Activated effector memory CD4-positive, alpha-beta T cell treated with Interleukin-2 at 50 U/mL for 16 hours (primary cell): ENCODE results near the gene KCNE4.
"Not testable (repeated sequence)": the region's sequence is repeated elsewhere in the genome, so short reads cannot be mapped to it uniquely, and the experiment has no call there.

ENCODE experiments used
- DNase-seq: peaks from one replicate; pipeline ENCODE4 v3.0.0-alpha.2; 2020

KCNE4 gene

DNA sequence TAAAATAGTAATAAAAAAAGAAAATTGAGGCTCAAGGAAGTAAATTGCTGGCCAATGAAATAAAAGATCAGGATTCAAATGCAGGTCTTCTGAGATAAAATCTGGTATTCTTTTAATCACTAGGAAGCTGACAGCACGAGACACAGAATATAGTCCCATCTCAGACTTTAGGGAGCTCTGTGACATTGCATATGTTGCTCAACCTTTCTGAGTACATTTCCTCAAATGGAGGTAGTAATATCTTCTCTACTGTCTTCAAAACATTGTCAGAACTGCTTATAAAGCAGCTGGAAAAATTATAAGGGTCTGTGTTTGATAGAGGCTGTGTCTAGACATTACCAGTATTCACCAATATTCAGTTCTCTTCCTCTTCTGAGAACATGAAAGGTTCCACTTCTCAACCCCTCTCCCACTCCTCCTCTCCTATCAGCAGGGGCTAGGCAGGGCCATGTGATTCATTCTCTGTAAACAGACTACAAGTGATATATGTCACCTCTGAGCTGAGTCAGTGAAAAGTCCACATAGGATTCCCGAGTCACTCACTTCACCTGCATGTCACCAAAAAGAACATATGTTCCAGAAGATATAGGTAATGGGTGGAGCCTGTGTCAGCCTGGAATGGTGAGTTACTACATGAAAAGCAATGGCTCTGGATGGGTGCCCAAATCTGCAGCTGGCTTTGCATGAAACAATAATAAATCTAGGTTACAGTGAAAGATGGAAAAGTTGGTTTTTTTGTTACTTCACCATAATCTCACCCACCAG lies 7.1 kb downstream of the KCNE4 start:
- no peak for DNase-seq

GRCh38 chr2:223060201-223060825 lies 8.3 kb downstream of the KCNE4 start:
- no peak for DNase-seq

GRCh38 chr2:223062396-223062795 lies 10.4 kb downstream of the KCNE4 start:
- no peak for DNase-seq

GRCh38 chr2:223065107-223065506 lies 13.1 kb downstream of the KCNE4 start:
- DNase-seq = no peak

DNA sequence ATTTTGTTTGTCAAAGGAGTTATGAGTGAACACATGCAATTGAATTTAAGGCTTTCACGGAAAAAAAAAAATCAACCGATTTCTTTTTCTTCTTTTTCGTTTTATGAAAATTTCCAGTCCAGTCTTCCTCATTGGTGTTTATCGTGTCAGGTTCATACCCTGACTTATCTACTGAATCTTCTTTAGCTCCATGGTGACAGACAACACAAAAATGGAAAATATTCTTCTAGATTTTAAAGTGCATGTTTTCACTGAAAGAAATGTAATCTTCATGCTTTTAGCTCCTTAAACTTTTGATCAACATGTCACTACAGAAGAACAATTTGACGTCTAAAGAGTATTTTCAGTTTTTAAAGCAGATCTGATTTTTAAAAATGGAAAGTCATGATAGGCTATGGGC lies 14.7 kb downstream of the KCNE4 start:
- no peak for DNase-seq

DNA sequence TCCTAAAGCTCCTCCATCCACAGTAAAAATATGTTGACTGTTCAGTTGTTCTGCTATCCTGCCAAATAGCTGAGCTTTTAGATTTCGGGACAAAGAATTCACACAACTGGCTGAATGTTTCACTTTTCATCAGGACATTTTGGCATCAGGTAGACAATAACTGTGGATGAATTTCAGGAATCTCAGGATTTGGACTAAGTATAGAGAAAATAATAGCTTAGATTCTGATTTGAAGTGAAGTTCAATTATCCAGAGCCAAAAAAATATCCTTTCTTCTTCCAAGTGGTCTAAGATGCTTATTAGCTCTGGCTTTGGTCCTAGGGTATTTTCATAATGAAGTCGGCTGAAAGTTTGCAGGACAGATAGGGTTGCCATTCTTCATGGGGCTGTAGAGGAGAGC lies 16.1 kb downstream of the KCNE4 start:
- DNase-seq = no peak

DNA sequence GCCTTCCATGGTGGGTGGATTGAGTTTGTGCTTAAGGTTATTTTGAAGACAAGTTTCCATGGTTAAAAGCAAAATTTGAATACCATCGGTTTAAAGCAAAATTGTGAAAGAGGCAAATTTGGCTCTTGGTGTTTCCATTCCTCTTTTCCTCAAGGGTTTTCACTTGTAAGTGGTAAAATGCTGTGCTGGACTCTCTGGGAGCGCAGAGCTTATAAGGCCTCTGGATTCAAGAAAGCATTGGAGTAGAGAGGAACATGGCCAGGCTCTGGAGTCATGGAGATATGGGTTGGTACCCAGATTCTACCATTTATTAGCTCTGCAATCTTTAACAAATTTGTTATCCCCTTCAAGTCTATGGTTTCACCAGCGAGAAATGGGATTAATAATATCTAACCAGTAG lies 17.5 kb downstream of the KCNE4 start:
- DNase-seq = no peak

DNA sequence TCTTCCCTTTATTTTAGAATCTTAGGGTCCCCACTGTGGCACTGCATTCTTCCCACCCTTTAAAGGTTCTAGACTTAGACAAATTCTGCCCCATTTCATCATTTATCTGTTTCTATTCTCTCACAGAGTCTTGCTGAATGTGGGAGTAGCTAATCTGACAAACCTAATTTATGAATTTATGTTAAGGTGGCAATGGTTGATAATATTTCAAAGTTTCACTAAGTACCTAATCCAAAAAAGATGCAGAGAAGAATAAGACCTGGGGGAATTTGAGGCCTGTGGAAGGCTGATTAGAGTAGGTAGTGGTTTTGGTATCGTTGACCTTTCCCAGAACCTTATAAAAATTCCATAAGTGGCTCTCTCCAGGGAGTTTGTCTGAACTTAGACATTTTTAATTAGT lies 18.0 kb downstream of the KCNE4 start:
- DNase-seq = no peak

GRCh38 chr2:223071139-223071538 lies 19.1 kb downstream of the KCNE4 start:
- DNase-seq = no peak

DNA sequence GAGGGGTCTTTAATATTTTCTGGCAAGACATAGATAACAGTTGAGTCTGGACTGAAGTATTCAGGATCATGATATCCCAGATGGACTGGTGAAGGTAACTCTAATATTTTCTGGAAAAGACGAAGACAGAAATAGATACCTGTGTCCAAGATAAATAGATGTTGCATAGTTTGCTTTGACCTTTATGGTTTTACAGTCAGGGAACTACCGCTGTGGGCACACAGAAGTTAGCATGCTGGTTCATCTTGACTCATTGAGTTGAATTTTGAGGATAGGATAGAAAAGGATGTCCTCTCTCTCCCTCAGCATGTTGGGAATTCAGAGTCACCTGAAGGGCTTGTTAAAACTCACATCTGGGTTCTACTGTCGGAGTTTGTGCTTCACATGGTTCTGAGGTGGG lies 20.8 kb downstream of the KCNE4 start:
- DNase-seq = no peak

GRCh38 chr2:223075301-223076270 lies 23.6 kb downstream of the KCNE4 start:
- DNase-seq = no peak

DNA sequence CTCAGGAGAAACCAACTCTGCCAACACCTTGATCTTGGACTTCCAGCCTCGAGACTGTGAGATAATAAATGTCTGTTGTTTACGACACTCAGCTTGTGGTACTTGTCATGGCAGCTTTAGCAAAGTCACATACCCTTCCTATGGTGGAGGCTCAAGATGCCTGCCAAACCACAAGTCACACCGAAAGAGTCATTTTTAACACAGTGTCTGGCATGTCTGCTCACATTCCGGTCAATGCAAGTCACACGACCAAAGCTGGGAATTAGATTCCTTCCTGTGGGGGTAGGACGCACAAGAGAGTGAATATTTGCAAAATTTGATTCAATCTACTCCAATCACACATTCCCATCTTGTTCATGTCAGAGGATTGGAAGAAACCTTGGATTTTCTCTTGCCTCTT lies 24.6 kb downstream of the KCNE4 start:
- DNase-seq = no peak

DNA sequence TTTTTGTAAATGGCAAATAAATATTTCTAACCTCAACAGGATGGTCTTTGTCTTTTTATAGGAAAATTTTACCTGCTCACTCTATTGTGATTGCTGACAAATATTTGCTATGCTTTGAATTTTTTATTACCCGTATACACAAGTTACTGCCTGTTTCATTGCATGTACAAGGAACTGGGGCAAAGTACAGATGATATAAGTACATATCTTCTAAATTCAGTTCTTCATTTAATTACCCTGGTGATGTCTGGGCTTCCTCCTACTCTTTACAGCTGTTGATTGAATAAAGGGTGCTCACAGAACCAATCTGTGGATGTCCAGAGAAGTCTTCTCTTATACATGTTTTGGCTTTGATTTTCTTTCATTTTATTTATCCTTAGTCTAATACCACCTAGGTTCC lies 26.5 kb downstream of the KCNE4 start:
- no peak for DNase-seq

DNA sequence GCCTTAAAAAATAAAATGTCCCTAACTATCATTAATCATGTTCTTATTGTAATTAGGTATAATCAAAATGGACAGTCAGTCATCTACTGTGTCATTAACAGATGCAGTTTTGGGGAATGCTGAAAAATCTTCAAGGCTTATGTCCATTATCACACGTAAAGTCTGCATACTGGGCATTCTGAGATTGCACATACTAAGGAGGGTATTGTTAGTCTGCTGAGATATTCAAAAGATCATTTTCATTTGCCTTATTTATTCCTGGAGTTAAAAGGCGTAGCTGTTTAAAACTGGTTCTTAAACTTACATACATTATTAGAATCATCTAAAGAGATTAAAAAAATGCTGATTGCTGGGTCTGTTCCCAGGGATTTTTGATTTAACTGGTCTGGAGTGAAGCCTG lies 27.4 kb downstream of the KCNE4 start:
- no peak for DNase-seq

DNA sequence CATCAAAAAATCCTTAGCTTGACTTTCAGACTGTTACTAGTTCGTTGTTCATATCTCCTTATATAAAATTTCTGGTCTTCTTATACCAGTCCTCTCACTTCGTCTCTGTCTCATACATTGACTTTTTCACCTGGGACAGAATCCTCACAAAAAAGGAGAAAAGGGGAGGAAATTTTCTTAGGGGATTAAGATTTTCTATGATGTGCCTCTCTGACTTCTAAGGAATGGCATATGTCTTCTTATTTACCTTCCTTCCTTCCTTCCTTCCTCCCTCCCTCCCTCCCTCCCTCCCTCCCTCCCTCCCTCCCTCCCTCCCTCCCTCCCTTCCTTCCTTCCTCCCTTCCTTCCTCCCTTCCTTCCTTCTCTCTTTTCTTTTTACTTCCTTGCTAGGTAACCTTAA lies 27.9 kb downstream of the KCNE4 start:
- DNase-seq = no peak

DNA sequence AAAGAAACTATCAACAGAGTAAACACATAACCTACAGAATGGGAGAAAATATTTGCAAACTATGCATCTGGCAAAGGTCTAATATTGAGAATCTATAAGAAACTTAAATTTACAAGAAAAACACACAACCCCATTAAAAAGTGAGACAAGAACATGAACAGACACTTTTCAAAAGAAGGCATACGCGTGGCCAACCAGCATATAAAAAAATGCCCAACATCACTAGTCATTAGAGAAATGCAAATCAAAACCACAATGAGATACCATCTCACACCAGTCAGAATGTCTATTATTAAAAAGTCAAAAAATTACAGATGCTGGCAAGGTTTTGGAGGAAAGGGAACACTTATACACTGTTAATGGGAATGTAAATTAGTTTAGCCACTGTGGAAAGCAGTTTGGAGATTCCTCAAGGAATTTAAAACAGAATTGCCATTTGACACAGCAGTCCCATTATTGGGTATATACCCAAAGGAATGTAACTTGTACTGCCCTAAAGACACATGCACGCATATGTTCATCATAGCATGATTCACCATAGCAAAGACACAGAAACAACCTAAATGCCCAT lies 28.9 kb downstream of the KCNE4 start:
- not testable (repeated sequence) for DNase-seq

- DNase-seq = no peak
Observed at GRCh38 chr2:223081789-223082188, 29.8 kb downstream of the KCNE4 start.

DNA sequence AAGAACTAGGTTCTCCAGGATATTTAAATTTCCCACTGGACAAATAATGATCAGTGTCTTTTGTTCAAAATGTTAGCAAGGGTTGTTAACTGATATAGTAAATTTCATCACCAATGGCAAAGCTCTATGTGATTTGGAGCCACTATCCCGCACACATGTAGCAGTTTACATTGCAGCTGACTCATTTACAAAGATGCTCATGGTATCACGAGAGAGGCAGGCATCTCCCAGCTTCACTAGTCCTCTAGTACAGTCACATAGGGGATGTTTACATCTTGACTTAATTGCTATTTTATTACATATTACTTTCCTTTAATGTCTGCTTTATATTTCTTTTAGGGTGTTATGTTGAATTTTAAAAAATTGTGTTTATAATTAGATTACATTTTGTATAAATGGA lies 30.7 kb downstream of the KCNE4 start:
- DNase-seq = no peak

- no peak for DNase-seq
Observed at GRCh38 chr2:223083402-223084070, 31.5 kb downstream of the KCNE4 start.

DNA sequence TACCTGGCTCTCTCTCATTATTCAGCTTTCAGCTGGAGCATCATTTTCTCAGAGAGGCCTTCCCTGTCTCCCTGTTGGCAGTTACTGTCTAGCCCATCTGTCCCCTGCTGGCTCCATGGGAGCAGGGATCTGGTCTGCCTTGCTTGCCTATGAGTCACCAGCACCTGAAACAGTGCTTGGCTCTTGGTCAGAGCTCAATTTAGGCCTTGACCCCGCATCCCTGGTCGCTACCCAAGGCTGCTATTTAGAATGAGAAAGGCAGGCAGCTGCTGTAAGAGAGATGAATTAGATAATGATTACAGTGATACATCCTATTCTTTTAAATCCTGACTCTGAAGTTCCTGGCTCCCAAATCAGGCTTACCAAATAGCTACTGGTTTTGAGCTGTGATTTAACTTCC lies 32.9 kb downstream of the KCNE4 start:
- DNase-seq = no peak

GRCh38 chr2:223086370-223086981 lies 34.5 kb downstream of the KCNE4 start:
- no peak for DNase-seq

DNA sequence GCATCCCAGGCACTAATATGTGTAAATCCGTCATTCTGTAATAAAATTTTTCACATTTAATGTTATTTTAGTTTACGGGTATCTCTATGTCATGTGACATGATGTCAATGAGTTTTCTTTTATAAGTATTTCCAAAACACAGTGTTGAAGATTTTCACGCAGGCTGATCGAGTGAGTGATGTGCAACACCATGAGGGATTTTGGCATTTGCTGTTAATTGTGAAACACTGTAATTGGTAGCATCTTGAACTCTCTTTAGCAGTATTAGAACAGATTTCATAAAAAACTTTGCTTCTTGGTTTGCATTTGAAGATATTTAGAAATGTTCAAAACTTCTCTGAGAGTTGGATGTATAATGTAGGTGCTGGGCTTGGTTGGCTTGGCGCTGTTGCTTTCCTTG lies 35.5 kb downstream of the KCNE4 start:
- no peak for DNase-seq
